H1 (cell line): ENCODE measurements around the gene CRACDL. TPM values are rescaled to one million over a fixed set of nuclear protein-coding genes. Genes with fewer than 3 reads are reported as not detected.
A peak's percentile ranks its signal among the peaks of the same experiment; 100 is the strongest.

Experiments
- CTCF ChIA-PET: fragments of 300-600 bp; sonication (Branson Sonifier 250); formaldehyde crosslinking; loops from one replicate; lab custom pipeline; 2021; ENCODE audit not compliant: partially characterized antibody; lab: Charles Lee
- POLR2A ChIA-PET: fragments of 300-600 bp; sonication (Branson Sonifier 250); formaldehyde crosslinking; loops from one replicate; lab custom pipeline; 2021; ENCODE audit warnings: inconsistent platforms; ENCODE audit not compliant: partially characterized antibody; lab: Charles Lee
- DNase-seq, 2 experiments: peaks; one replicate each; pipeline versions ENCODE4 v3.0.0 to v3.0.0-alpha.2; 2010 to 2022; ENCODE audit warnings: low spot score in 2 of 2, low read depth in 1 of 2, mixed read lengths in 1 of 2
- FAIRE-seq: peaks from 2 replicates; lab custom pipeline; 2011; peaks lifted over from hg19 to GRCh38; lab: Jason Lieb, UNC
- H2AFZ ChIP-seq: 2 replicates; pipeline ENCODE4 v1.8.1; 2012; ENCODE audit warnings: low read length, inconsistent platforms
- H2AK5ac ChIP-seq: 2 replicates; pipeline ENCODE4 v1.6.1; 2013; ENCODE audit warnings: low read depth, low read length
- H2BK120ac ChIP-seq: replicated peaks from 2 replicates; pipeline ENCODE3; 2013; ENCODE audit warnings: low read depth, low read length, inconsistent platforms
- H2BK12ac ChIP-seq: 2 replicates; pipeline ENCODE4 v1.6.1; 2013; ENCODE audit warnings: low read depth, low read length
- H2BK15ac ChIP-seq: 2 replicates; pipeline ENCODE4 v1.6.1; 2013; ENCODE audit warnings: low read length
- H2BK20ac ChIP-seq: 2 replicates; pipeline ENCODE4 v1.6.1; 2013; ENCODE audit warnings: low read length
- H2BK5ac ChIP-seq: 2 replicates; pipeline ENCODE4 v1.6.1; 2013; ENCODE audit warnings: low read depth, low read length
- H3K14ac ChIP-seq: 2 replicates; pipeline ENCODE4 v1.6.1; 2013; ENCODE audit warnings: inconsistent platforms; ENCODE audit not compliant: insufficient read length
- H3K18ac ChIP-seq: 2 replicates; pipeline ENCODE4 v1.6.1; 2013; ENCODE audit warnings: low read length; ENCODE audit errors: extremely low read depth
- H3K23ac ChIP-seq: 2 replicates; pipeline ENCODE4 v1.6.1; 2013; ENCODE audit warnings: inconsistent platforms; ENCODE audit not compliant: insufficient read length
- H3K23me2 ChIP-seq: 2 replicates; pipeline ENCODE4 v1.6.1; 2013; ENCODE audit warnings: low read depth, low read length
- H3K27ac ChIP-seq: 2 replicates; pipeline ENCODE4 v1.6.1; 2011; ENCODE audit warnings: low read depth, low read length, inconsistent platforms
- H3K27me3 ChIP-seq, 4 experiments: replicated peaks in 1 of 4; 1 replicate in 1 of 4; 2 replicates in 3 of 4; pipeline versions ENCODE4 v1.6.1 to v1.8.1; 2011 to 2013; ENCODE audit warnings: low read length in 3 of 4, mild to moderate bottlenecking in 3 of 4, inconsistent platforms in 2 of 4, mixed read lengths in 2 of 4, moderate library complexity in 1 of 4; ENCODE audit not compliant: control insufficient read depth in 3 of 4, insufficient read depth in 3 of 4; ENCODE audit errors: extremely low read depth in 1 of 4
- H3K36me3 ChIP-seq, 4 experiments: 2 replicates each; pipeline versions ENCODE4 v1.6.1 to v1.8.1; 2011 to 2013; ENCODE audit warnings: mild to moderate bottlenecking in 4 of 4, low read length in 3 of 4, moderate library complexity in 2 of 4, control low read depth in 1 of 4, inconsistent platforms in 1 of 4; ENCODE audit not compliant: insufficient read depth in 4 of 4, control insufficient read depth in 2 of 4
- H3K4ac ChIP-seq: replicated peaks from 2 replicates; pipeline ENCODE3; 2013; ENCODE audit warnings: low read length, low read depth, mixed read lengths, inconsistent platforms; ENCODE audit not compliant: insufficient read length
- H3K4me1 ChIP-seq, 4 experiments: replicated peaks in 1 of 4; 1 replicate in 1 of 4; 2 replicates in 3 of 4; pipeline versions ENCODE4 v1.6.1 to v1.8.1; 2011 to 2013; ENCODE audit warnings: low read length in 3 of 4, inconsistent platforms in 2 of 4, mixed read lengths in 1 of 4; ENCODE audit not compliant: insufficient read depth in 4 of 4, control insufficient read depth in 3 of 4
- H3K4me2 ChIP-seq, 2 experiments: 2 replicates each; pipeline versions ENCODE4 v1.6.1 to v1.8.1; 2011 to 2013; ENCODE audit warnings: low read depth in 2 of 2, low read length in 2 of 2, control low read depth in 1 of 2, inconsistent platforms in 1 of 2, mild to moderate bottlenecking in 1 of 2; ENCODE audit not compliant: insufficient read depth in 1 of 2
- H3K4me3 ChIP-seq, 4 experiments: fragments of 200-600, 300-600 bp in 1 of 4; sonication (generic), shearing (Covaris generic), sonication (Bioruptor Twin) in 1 of 4; 2 replicates each; pipeline versions ENCODE4 v1.5.1 to v1.8.1; 2011 to 2016; ENCODE audit warnings: low read length in 4 of 4, low read depth in 3 of 4, control low read depth in 2 of 4, inconsistent platforms in 2 of 4, mild to moderate bottlenecking in 2 of 4, mixed read lengths in 1 of 4, moderate library complexity in 1 of 4; ENCODE audit not compliant: insufficient read depth in 2 of 4; ENCODE audit errors: extremely low read depth in 1 of 4
- H3K56ac ChIP-seq: replicated peaks from 2 replicates; pipeline ENCODE3; 2013; ENCODE audit warnings: low read depth, mild to moderate bottlenecking, mixed read lengths, low read length, inconsistent platforms; ENCODE audit not compliant: insufficient read length
- H3K79me1 ChIP-seq: 2 replicates; pipeline ENCODE4 v1.6.1; 2013; ENCODE audit warnings: low read depth, low read length, control low read depth
- H3K79me2 ChIP-seq, 2 experiments: 2 replicates each; pipeline versions ENCODE4 v1.6.1 to v1.8.1; 2012 to 2013; ENCODE audit warnings: low read length in 2 of 2, mild to moderate bottlenecking in 2 of 2, inconsistent platforms in 1 of 2; ENCODE audit not compliant: insufficient read depth in 2 of 2, control insufficient read depth in 1 of 2
- H3K9ac ChIP-seq, 4 experiments: replicated peaks in 1 of 4; 1 replicate in 1 of 4; 2 replicates in 3 of 4; pipeline versions ENCODE4 v1.6.1 to v1.8.1; 2011 to 2013; ENCODE audit warnings: low read depth in 3 of 4, low read length in 3 of 4, control low read depth in 2 of 4, mild to moderate bottlenecking in 2 of 4, moderate library complexity in 2 of 4, inconsistent platforms in 1 of 4; ENCODE audit errors: extremely low read depth in 1 of 4
- H3K9me3 ChIP-seq, 2 experiments: 2 replicates each; pipeline versions ENCODE4 v1.6.1 to v1.8.1; 2012 to 2013; ENCODE audit warnings: mild to moderate bottlenecking in 2 of 2, moderate library complexity in 2 of 2, control low read depth in 1 of 2, inconsistent platforms in 1 of 2, low read depth in 1 of 2, low read length in 1 of 2, mixed read lengths in 1 of 2; ENCODE audit not compliant: insufficient read depth in 2 of 2
- H4K20me1 ChIP-seq, 2 experiments: replicated peaks in 1 of 2; 2 replicates each; pipeline versions ENCODE3 to v1.8.1; 2011 to 2013; ENCODE audit warnings: inconsistent platforms in 2 of 2, low read length in 2 of 2, mild to moderate bottlenecking in 1 of 2; ENCODE audit not compliant: insufficient read depth in 2 of 2, control insufficient read depth in 1 of 2
- H4K5ac ChIP-seq: 2 replicates; pipeline ENCODE4 v1.6.1; 2013; ENCODE audit warnings: low read length, low read depth, mixed read lengths, inconsistent platforms; ENCODE audit not compliant: insufficient read length
- H4K8ac ChIP-seq: 2 replicates; pipeline ENCODE4 v1.8.0; 2013; ENCODE audit warnings: mild to moderate bottlenecking, moderate library complexity, low read length, inconsistent platforms; ENCODE audit not compliant: insufficient read depth; ENCODE audit errors: extremely low read depth
- H4K91ac ChIP-seq: replicated peaks from 2 replicates; pipeline ENCODE3; 2013; ENCODE audit warnings: low read length, mixed read lengths, inconsistent platforms; ENCODE audit not compliant: insufficient read length
- HDAC2 ChIP-seq, 2 experiments: fragments of 300-600 bp in 1 of 2; sonication (generic) in 1 of 2; IDR thresholded peaks; 2 replicates each; pipeline ENCODE4 v1.6.1; 2011 to 2012; ENCODE audit warnings: low read depth in 2 of 2, low read length in 2 of 2, mild to moderate bottlenecking in 2 of 2, moderate library complexity in 2 of 2, borderline replicate concordance in 1 of 2, inconsistent platforms in 1 of 2
- KDM1A ChIP-seq: fragments of 200-600, 300-600 bp; sonication (generic); IDR thresholded peaks from 2 replicates; pipeline ENCODE4 v1.7.1; 2016; ENCODE audit warnings: mild to moderate bottlenecking, low read length, borderline replicate concordance
- POLR2AphosphoS5 ChIP-seq: IDR thresholded peaks from 2 replicates; pipeline ENCODE4 v1.6.1; 2011; ENCODE audit warnings: low read depth, low read length
- SUZ12 ChIP-seq: fragments of 200-600 bp; sonication (generic); IDR thresholded peaks from 2 replicates; pipeline ENCODE4 v1.6.1; 2012; ENCODE audit warnings: mild to moderate bottlenecking, inconsistent platforms, low read length, moderate library complexity, mixed read lengths
- WGBS, 2 experiments: shearing (Covaris generic) in 1 of 2; methylation state at CpG; one replicate each; pipeline versions ENCODE4 v1.1.6 to v1.1.7; 2013 to 2015; ENCODE audit warnings: low lambda C conversion rate in 2 of 2, mixed read lengths in 2 of 2, inconsistent platforms in 1 of 2, low coverage in 1 of 2, missing lambda C conversion rate in 1 of 2; ENCODE audit not compliant: insufficient replicate concordance in 2 of 2, insufficient coverage in 1 of 2, insufficient read length in 1 of 2; ENCODE audit errors: extremely low coverage in 1 of 2, missing lambda C conversion rate in 1 of 2; 5-methylcytosine and 5-hydroxymethylcytosine counted together
- polyA plus RNA-seq, 7 experiments: library from polyadenylated mRNA; depleted of rRNA in 3 of 7; stranded (reverse) in 5 of 7; unstranded in 2 of 7; fragments of >200 nt in 5 of 7; fragments of 200-250 nt in 2 of 7; gene quantifications; 1 replicate in 5 of 7; 2 replicates in 1 of 7; 4 replicates in 1 of 7; pipeline versions ENCODE4 v1.2.1 to v1.2.3, GENCODE V29; 2011 to 2013; ENCODE audit warnings: missing spikeins in 2 of 7, mixed read lengths in 2 of 7
- total RNA-seq: library from RNA; stranded (reverse); fragmentation: NEBNext Ultra II Directional; extraction: Animal tissue kit (Norgen Biotek cat#: 25700); gene quantifications from 2 replicates; pipeline ENCODE4 v1.2.1, GENCODE V29; 2021
- TF ChIP-seq, protein P1 (sequence below): IDR thresholded peaks from 2 replicates; pipeline ENCODE4 v1.6.1; 2012; ENCODE audit warnings: inconsistent platforms

The CRACDL gene
- total and polyA plus RNA-seq, 2 of the 8 experiments (the other 6 are each of a cell fraction or from before 2014, with no cell fraction given): 0.07 to 0.38 TPM

DNA sequence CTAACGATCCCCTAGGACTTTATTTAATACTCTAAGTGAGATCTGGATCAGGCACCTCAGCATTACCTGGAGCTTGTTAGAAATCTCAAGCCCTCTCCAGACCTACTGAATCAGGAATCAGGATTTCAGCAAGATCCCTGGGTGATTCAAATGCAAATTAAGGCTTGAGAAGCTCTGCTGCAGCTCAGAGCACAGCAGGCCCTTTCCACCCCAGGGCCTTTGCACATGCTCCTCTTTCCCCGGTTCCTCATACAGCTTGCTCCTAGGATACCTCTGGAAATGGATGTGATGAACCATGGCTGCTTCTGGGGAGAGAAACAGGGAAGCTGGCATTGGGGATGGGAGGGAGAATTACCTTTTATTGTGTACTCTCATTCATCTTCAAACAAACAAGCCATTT, 164.8 kb downstream of the CRACDL start:
- Histone ChIP-seq H3K23me2 (no peaks in the 10 kb centered on the region), H3K36me3 (no peaks in the 10 kb centered on the region), H3K9me3 (no peaks in the 10 kb centered on the region), H2BK5ac (no peak overlapping the region), H3K18ac (no peak overlapping the region), H3K9ac (no peak overlapping the region), H4K8ac (no peak overlapping the region), H2AFZ (no peak overlapping the region), H3K27ac (no peak overlapping the region), H4K91ac (no peak overlapping the region), H3K4me3 (no peak overlapping the region), H2BK15ac (no peak overlapping the region), H3K79me1 (no peaks in the 10 kb centered on the region), H2BK120ac (no peak overlapping the region), H2AK5ac (no peak overlapping the region), H3K23ac (no peak overlapping the region), H3K56ac (no peak overlapping the region), H3K27me3 (no peaks in the 10 kb centered on the region), H3K14ac (no peak overlapping the region), H4K20me1 (no peaks in the 10 kb centered on the region), H3K4me1 (peaks cover 3 to 9% (median 5%) of the 10 kb centered on the region in 4 experiments; a peak in 5 of 7 replicates), H2BK20ac (no peak overlapping the region), H3K4ac (no peak overlapping the region), H2BK12ac (no peak overlapping the region), H3K79me2 (no peaks in the 10 kb centered on the region), H4K5ac (no peak overlapping the region), H3K4me2 (no peak overlapping the region)
- POLR2A ChIA-PET: interaction anchor here (0.6 kb wide), 1 partner anchor 61 kb away, joined by 4 read pairs; no protein-coding TSS in a partner anchor
- FAIRE-seq (no peak), DNase-seq (no peak)
- WGBS, 2 experiments: 82% methylated on average over 2 of the region's 2 CpGs; no CpG with 5 or more reads in 1 of the 2 experiments
- TF ChIP-seq POLR2AphosphoS5: no peak
- no peak for TF ChIP-seq SUZ12
- TF ChIP-seq HDAC2 (IDR thresholded peaks at IDR 0.05; ENCODE audit: borderline replicate concordance in 1 of 2, low read depth in 2 of 2, low read length in 2 of 2): peak in 1 of 2 experiments; percentile 94; a peak in 1 of 4 replicates
- TF ChIP-seq, protein P1, sequence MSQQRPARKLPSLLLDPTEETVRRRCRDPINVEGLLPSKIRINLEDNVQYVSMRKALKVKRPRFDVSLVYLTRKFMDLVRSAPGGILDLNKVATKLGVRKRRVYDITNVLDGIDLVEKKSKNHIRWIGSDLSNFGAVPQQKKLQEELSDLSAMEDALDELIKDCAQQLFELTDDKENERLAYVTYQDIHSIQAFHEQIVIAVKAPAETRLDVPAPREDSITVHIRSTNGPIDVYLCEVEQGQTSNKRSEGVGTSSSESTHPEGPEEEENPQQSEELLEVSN: no peak
- peak; percentile 98 for TF ChIP-seq KDM1A
- CTCF ChIA-PET: interaction anchor here (1.0 kb wide), 1 partner anchor 51 kb away, joined by 3 read pairs; no protein-coding TSS in a partner anchor
